Osteoblast (primary cell): ENCODE measurements around the gene ADGRD1. TPM values are rescaled to one million over a fixed set of nuclear protein-coding genes. Genes with fewer than 3 reads are reported as not detected.
A peak's percentile ranks its signal among the peaks of the same experiment; 100 is the strongest.

Source experiments
- DNase-seq: peaks from one replicate; pipeline ENCODE4 v3.0.0; 2011; ENCODE audit warnings: low spot score, mixed read lengths; ENCODE audit not compliant: insufficient read length; ENCODE audit errors: missing footprints
- H2AFZ ChIP-seq: 2 replicates; pipeline ENCODE4 v1.6.0; 2011; ENCODE audit warnings: mild to moderate bottlenecking, low read length
- H3K27ac ChIP-seq: 2 replicates; pipeline ENCODE4 v1.5.1; 2011; ENCODE audit warnings: mild to moderate bottlenecking, low read depth, low read length, moderate library complexity
- H3K27me3 ChIP-seq: 2 replicates; pipeline ENCODE4 v1.6.0; 2012; ENCODE audit warnings: mild to moderate bottlenecking, control low read depth, inconsistent platforms, low read length, moderate library complexity; ENCODE audit not compliant: insufficient read depth
- H3K36me3 ChIP-seq: 2 replicates; pipeline ENCODE4 v1.5.1; 2011; ENCODE audit warnings: mild to moderate bottlenecking, low read length, control low read depth, moderate library complexity; ENCODE audit not compliant: insufficient read depth
- H3K4me1 ChIP-seq: 2 replicates; pipeline ENCODE4 v1.5.1; 2011; ENCODE audit warnings: mild to moderate bottlenecking, low read length, control low read depth, moderate library complexity; ENCODE audit not compliant: insufficient read depth
- H3K4me2 ChIP-seq: 2 replicates; pipeline ENCODE4 v1.6.0; 2011; ENCODE audit warnings: mild to moderate bottlenecking, low read length; ENCODE audit not compliant: insufficient read depth
- H3K4me3 ChIP-seq: fragments of 200-600 bp; sonication (generic); 3 replicates; pipeline ENCODE4 v1.5.1; 2012; ENCODE audit warnings: mild to moderate bottlenecking, low read length, inconsistent platforms; ENCODE audit not compliant: insufficient read depth
- H3K79me2 ChIP-seq: 2 replicates; pipeline ENCODE4 v1.6.0; 2012; ENCODE audit warnings: mild to moderate bottlenecking, low read length, control low read depth, inconsistent platforms; ENCODE audit not compliant: insufficient read depth
- H3K9me3 ChIP-seq: 2 replicates; pipeline ENCODE4 v1.5.1; 2011; ENCODE audit warnings: low read depth, low read length, control low read depth
- H4K20me1 ChIP-seq: 2 replicates; pipeline ENCODE4 v1.6.0; 2012; ENCODE audit warnings: mild to moderate bottlenecking, low read length, control low read depth; ENCODE audit not compliant: insufficient read depth
- total RNA-seq: library from RNA; depleted of rRNA; stranded (reverse); fragments of >200 nt; gene quantifications from 2 replicates; pipeline ENCODE4 v1.2.3, GENCODE V29; 2012
- TF ChIP-seq, protein P1 (sequence below): IDR thresholded peaks from 2 replicates; pipeline ENCODE4 v1.5.1; 2011; ENCODE audit warnings: mild to moderate bottlenecking, low read depth, low read length, moderate library complexity; ENCODE audit errors: extremely low read depth

ADGRD1 gene
- total RNA-seq, 1 donor = 0.72 TPM

DNA sequence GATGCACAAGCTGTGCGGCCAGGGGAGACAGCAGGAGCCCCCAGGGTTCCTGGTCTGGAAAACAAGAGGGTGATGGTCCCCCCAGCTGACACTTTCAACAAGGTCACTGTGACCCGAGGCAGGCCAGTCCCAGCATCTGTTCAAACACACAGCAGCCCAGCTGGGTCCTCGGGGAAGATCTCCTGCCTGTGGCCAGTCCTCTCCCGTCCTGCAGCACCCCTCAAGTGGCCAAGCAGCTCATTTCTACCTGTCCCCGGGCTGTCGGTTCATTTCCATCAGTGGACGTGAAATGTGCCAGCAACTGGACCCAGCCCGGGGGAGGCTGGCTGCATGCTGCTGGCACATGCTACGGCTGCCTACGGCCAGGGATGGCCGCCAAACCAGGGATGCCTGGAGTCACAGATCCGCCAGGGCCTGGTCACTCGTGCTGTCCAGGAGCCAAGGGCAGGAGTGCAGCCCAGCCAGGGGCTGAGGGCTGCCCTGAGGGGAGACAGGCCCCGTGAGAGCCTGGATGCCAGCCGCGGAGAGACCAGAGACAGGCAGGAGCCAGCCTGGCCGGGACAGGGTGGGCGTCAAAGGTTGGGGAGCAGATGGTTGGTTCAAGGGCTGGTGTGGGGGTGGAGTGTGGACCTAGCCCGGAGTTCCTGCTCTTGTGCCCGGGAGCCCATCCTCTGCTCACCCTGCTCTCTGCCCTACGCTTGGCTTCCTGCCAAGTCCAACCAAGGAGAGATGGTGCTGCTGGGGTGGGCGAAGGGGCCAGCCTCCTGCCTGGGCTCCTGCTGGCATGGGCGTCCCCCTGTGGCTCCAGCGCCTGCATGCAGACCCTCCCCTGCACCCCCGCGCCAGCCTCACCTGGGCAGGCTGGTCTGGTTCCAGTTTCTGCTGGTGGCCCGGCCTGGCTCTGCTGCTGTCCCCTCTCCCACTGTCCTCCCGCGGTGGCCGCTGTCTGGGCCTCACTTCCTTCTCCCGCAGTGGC, 143.8 kb downstream of the ADGRD1 start:
- peak; percentile 61 for DNase-seq
- Histone ChIP-seq H3K36me3 (no peaks in the 10 kb centered on the region), H3K4me3 (no peak overlapping the region), H2AFZ (no peak overlapping the region), H3K4me2 (no peak overlapping the region), H3K9me3 (no peaks in the 10 kb centered on the region), H3K79me2 (no peaks in the 10 kb centered on the region), H3K27me3 (no peaks in the 10 kb centered on the region), H4K20me1 (no peaks in the 10 kb centered on the region), H3K27ac (no peak overlapping the region), H3K4me1 (no peaks in the 10 kb centered on the region)
- TF ChIP-seq, protein P1, sequence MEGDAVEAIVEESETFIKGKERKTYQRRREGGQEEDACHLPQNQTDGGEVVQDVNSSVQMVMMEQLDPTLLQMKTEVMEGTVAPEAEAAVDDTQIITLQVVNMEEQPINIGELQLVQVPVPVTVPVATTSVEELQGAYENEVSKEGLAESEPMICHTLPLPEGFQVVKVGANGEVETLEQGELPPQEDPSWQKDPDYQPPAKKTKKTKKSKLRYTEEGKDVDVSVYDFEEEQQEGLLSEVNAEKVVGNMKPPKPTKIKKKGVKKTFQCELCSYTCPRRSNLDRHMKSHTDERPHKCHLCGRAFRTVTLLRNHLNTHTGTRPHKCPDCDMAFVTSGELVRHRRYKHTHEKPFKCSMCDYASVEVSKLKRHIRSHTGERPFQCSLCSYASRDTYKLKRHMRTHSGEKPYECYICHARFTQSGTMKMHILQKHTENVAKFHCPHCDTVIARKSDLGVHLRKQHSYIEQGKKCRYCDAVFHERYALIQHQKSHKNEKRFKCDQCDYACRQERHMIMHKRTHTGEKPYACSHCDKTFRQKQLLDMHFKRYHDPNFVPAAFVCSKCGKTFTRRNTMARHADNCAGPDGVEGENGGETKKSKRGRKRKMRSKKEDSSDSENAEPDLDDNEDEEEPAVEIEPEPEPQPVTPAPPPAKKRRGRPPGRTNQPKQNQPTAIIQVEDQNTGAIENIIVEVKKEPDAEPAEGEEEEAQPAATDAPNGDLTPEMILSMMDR = no peak

DNA sequence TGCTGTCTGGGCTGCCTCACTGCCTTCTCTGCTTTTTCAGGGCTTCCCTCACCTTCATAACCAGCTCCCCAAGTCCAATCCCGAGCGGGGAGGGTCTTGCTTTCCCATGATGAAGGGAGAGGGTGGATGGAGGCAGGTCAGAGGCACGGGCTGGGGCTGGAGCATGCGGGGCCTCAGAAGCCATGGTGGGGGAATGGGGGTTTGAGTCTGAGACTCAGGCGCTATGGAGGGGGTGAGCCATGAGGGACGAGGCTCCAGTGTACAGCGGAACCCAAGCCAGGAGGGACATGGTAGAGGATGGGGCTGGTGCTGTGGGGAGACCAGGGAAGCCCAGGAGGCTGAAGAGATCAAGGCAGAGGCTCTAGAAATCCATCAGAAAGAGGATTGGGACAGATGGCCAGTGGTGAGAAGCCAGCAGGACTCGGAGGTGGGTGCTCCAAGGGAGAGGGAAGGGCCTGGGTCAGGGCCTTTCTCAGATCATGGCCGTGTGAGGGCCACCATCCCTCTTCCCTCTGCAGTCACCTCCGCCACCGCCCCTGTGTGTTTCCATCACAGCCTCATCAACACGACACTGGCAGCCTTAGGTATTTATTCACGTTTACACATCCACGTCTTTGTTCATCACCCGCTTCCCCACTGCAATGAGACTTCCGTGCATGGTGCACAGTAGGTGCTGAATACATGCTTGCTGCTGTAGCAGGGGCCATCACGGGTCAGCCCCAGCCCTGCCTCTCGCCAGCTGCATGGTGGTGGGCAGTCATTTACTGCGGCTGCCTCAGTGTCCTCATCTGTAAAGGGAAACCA, 144.7 kb downstream of the ADGRD1 start:
- TF ChIP-seq, protein P1 = no peak
- H3K9me3 ChIP-seq = no peaks in the 10 kb centered on the region
- peak; percentile 60 for DNase-seq

DNA sequence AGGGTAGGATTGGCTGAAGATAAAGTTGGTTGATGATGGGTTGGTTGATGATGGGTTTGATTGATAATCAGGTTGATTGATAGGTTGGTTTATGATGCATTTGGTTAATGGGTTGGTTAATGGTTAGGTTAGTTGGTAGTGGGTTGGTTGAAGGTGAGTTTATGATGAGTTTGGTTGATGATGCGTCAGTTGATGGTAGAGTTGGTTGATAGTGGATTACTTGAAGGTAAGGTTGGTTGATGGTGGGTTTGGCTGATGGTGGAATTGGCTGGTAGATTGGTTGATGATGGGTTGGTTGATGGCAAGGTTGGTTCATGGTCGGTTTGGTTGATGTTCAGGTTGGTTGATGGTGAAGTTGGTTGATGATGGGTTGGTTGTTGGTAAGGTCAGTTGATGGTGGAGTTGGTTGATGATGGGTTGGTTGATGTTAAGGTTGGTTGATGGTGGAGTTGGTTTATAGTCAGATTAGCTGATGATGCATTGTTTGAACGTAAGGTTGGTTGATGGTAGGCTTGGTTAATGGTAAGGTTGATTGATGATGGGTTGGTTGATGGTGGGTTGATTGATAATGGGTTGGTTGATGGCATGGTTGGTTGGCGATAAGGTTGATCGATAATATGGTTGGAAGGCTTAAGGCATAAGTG, 146.4 kb downstream of the ADGRD1 start:
- peak; percentile 62 for DNase-seq
- TF ChIP-seq, protein P1 = no peak
- H3K36me3 ChIP-seq = no peaks in the 10 kb centered on the region
- H3K4me3 ChIP-seq = no peak overlapping the region
- no peak overlapping the region for H3K4me2 ChIP-seq
- no peaks in the 10 kb centered on the region for H3K79me2 ChIP-seq
- no peaks in the 10 kb centered on the region for H3K4me1 ChIP-seq
- no peak overlapping the region for H3K27ac ChIP-seq
- H4K20me1 ChIP-seq = no peaks in the 10 kb centered on the region
- no peaks in the 10 kb centered on the region for H3K27me3 ChIP-seq
- no peak overlapping the region for H2AFZ ChIP-seq
- H3K9me3 ChIP-seq = no peaks in the 10 kb centered on the region

More for the DNA sequence above, 144.7 kb downstream of the ADGRD1 start:
- Histone ChIP-seq H2AFZ (no peak overlapping the region), H4K20me1 (no peaks in the 10 kb centered on the region), H3K27ac (no peak overlapping the region), H3K79me2 (no peaks in the 10 kb centered on the region), H3K4me2 (no peak overlapping the region), H3K36me3 (no peaks in the 10 kb centered on the region), H3K4me1 (no peaks in the 10 kb centered on the region), H3K27me3 (no peaks in the 10 kb centered on the region), H3K4me3 (no peak overlapping the region)
